Measurements from ENCODE around the gene SYTL2. TPM values are rescaled to one million over a fixed set of nuclear protein-coding genes. Genes with fewer than 3 reads are reported as not detected.

Gene SYTL2
- total and polyA plus RNA-seq, 4 donors = 24.0 to 34.7 (median 26.5) TPM

DNA sequence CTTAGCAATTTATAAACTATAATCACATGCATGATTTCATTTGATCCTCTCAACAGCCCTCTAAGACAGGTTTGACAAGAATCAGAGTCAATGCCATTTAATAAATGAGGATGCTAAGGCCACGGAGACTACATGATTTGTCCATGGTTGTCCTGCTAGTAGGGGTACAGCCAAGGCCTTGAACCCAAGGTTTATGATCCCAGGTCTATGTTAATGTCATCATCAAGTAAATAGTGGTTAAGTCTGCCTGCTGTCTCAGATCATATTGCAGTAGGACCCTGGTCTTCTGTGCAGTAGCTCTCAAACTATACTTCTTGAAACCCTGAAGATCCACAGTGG lies 17.7 kb upstream of the SYTL2 start:
- WGBS (ENCODE audit: insufficient coverage) = 80% methylated on average over 1 of the region's 1 CpG
- Histone ChIP-seq H3K4me1 (ENCODE audit: control insufficient read depth, insufficient read depth, low read length) (peaks cover 5% of the 10 kb centered on the region), H3K27ac (ENCODE audit: low read depth, low read length) (no peak overlapping the region), H3K9me3 (ENCODE audit: control insufficient read depth, insufficient read depth, low read length) (no peaks in the 10 kb centered on the region), H3K36me3 (ENCODE audit: control insufficient read depth, insufficient read depth, low read length) (no peaks in the 10 kb centered on the region), H3K27me3 (ENCODE audit: control insufficient read depth, insufficient read depth, low read length) (no peaks in the 10 kb centered on the region), H3K4me3 (ENCODE audit: low read depth, low read length) (no peak overlapping the region)
- no peak for DNase-seq (ENCODE audit: low read depth in 4 of 6, low spot score in 6 of 6)

DNA sequence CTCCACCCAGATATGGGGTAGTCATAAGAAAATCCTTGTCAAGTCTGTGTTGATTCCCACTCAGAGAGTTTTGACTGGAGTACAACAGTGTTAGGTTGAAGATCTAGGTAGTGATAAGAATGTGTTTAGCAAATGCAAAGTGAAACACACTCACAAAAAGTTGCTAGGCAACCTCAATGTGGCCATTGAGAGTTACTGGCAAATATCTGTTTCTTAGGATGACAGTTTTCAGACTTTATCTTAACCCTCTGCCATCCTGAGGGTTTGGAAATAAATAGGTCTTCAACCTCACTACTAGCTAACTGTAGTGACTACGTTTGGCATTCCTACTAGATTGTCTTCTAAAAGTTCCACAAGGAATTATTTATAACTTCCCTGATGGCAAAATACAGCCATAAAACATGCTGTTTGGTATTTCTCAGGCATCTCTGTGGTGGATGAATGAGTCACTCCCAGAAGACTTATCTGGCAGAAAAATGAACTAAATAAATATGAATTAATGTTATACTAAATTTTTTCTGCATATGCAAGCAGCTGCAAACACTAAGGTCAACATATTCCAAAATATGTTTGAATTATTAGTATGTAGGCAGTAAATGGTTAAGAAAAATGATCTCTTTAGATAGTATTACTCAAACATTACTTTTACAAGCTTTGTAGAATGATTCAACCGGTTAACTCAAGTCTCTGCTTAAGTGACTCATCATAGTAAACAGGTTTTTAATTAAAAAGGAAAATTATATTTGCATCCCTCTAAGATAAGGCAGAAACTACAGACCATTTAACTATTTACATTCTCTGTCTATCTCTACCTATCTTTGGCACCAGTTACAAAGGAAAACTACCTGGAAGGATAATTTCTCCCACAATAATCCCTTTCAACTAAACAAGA lies 17.1 kb upstream of the SYTL2 start:
- DNase-seq (ENCODE audit: low read depth in 4 of 6, low spot score in 6 of 6) = peak in 2 of 6 donors; percentile 27 to 75
- WGBS (ENCODE audit: insufficient coverage) = no CpG with 5 or more reads among the region's 2 CpGs
- H3K4me1 ChIP-seq (ENCODE audit: control insufficient read depth, insufficient read depth, low read length) = peaks cover 5% of the 10 kb centered on the region

DNA sequence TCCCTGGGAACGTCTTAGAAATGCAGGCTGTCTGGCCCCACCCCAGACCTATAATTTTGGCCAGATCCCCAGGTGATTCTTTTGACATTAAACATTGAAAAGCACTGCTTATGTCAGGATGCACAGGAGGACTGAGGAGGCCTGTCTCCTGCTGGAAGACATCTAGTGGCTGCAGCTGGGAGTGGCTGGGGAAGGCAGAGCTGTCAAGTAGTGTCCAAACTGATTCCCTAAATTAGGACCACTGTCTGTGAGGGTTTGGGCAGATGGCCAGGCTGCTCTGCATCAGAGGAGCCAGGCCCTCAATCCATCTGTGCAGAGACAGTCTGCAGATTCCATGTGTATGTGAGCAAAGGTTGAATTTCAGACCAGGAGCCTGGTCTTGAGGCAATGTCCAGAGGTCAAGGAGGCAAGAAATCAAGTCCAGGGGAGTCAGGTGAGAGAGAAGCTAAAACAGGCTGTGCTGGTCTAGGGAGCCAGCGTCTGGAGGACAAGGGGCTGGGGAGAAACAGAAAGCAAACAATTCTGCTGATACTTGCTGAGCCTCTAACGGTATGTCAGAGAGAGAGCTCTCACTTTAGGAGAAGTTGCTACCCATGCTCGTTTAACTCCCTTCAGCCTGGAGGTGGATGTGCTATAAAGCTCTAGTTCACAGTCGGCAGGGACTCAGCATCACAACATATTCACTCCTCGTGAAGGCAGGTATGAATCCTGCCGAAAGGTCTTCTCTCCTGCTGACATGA lies 15.3 kb upstream of the SYTL2 start:
- H3K9me3 ChIP-seq (ENCODE audit: control insufficient read depth, insufficient read depth, low read length) = no peaks in the 10 kb centered on the region
- H3K4me1 ChIP-seq (ENCODE audit: control insufficient read depth, insufficient read depth, low read length) = peaks cover 5% of the 10 kb centered on the region
- H3K27me3 ChIP-seq (ENCODE audit: control insufficient read depth, insufficient read depth, low read length) = no peaks in the 10 kb centered on the region
- WGBS (ENCODE audit: insufficient coverage) = 70% methylated on average over 3 of the region's 7 CpGs
- no peak overlapping the region for H3K4me3 ChIP-seq (ENCODE audit: low read depth, low read length)
- no peak overlapping the region for H3K27ac ChIP-seq (ENCODE audit: low read depth, low read length)
- H3K36me3 ChIP-seq (ENCODE audit: control insufficient read depth, insufficient read depth, low read length) = no peaks in the 10 kb centered on the region
- peak in 2 of 6 donors; percentile 57 to 74 for DNase-seq (ENCODE audit: low read depth in 4 of 6, low spot score in 6 of 6)

More for the DNA sequence above, 17.1 kb upstream of the SYTL2 start:
- no peaks in the 10 kb centered on the region for H3K27me3 ChIP-seq (ENCODE audit: control insufficient read depth, insufficient read depth, low read length)
- H3K36me3 ChIP-seq (ENCODE audit: control insufficient read depth, insufficient read depth, low read length) = no peaks in the 10 kb centered on the region
- H3K4me3 ChIP-seq (ENCODE audit: low read depth, low read length) = no peak overlapping the region
- no peak overlapping the region for H3K27ac ChIP-seq (ENCODE audit: low read depth, low read length)
- H3K9me3 ChIP-seq (ENCODE audit: control insufficient read depth, insufficient read depth, low read length) = no peaks in the 10 kb centered on the region

DNA sequence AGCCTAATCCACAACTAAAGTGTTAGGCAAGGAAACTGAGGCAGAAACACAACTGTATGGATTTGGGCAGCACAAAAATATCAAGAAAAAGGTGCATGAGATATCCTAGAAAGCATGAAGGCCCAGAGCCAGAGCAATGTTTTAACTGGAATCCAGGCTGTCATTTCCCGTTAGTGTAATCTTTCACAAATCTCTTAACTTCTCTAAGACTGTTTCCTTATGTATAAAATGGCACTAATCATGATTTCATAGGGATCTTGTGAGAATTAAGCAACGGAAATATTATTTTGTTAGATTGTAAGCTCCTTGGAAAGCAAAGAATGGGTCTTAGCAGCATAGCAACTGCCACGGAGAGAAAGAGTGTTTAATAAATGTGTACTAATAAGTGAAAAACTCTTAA lies 14.7 kb upstream of the SYTL2 start:
- Histone ChIP-seq H3K27me3 (ENCODE audit: control insufficient read depth, insufficient read depth, low read length) (no peaks in the 10 kb centered on the region), H3K4me1 (ENCODE audit: control insufficient read depth, insufficient read depth, low read length) (peaks cover 5% of the 10 kb centered on the region), H3K4me3 (ENCODE audit: low read depth, low read length) (no peak overlapping the region), H3K27ac (ENCODE audit: low read depth, low read length) (no peak overlapping the region), H3K36me3 (ENCODE audit: control insufficient read depth, insufficient read depth, low read length) (no peaks in the 10 kb centered on the region), H3K9me3 (ENCODE audit: control insufficient read depth, insufficient read depth, low read length) (no peaks in the 10 kb centered on the region)
- 100% methylated on average over 1 of the region's 3 CpGs for WGBS (ENCODE audit: insufficient coverage)
- no peak for DNase-seq (ENCODE audit: low read depth in 4 of 6, low spot score in 6 of 6)

DNA sequence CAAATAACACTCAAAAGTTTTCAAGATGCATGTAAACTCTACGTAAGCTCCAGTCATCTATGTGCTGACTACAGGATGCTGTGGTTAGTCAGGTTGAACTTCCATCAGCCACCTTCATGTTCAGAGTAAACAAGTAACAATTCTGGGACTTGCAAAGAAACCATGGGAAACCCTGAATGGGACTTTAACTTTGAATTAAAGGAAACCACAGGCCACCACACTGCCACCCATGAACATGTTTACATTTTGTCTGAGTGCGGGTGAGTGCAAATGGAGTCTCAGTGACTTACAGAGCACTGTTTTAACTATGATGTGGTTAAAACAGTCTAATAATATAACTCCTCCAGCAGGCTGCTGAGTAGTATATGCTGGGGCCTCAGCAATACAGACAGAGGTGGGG lies 12.9 kb upstream of the SYTL2 start:
- DNase-seq (ENCODE audit: low read depth in 4 of 6, low spot score in 6 of 6) = no peak
- Histone ChIP-seq H3K9me3 (ENCODE audit: control insufficient read depth, insufficient read depth, low read length) (no peaks in the 10 kb centered on the region), H3K4me1 (ENCODE audit: control insufficient read depth, insufficient read depth, low read length) (peaks cover 5% of the 10 kb centered on the region), H3K36me3 (ENCODE audit: control insufficient read depth, insufficient read depth, low read length) (no peaks in the 10 kb centered on the region), H3K27me3 (ENCODE audit: control insufficient read depth, insufficient read depth, low read length) (no peaks in the 10 kb centered on the region), H3K4me3 (ENCODE audit: low read depth, low read length) (no peak overlapping the region), H3K27ac (ENCODE audit: low read depth, low read length) (no peak overlapping the region)
- WGBS (ENCODE audit: insufficient coverage) = no CpG with 5 or more reads among the region's 2 CpGs

DNA sequence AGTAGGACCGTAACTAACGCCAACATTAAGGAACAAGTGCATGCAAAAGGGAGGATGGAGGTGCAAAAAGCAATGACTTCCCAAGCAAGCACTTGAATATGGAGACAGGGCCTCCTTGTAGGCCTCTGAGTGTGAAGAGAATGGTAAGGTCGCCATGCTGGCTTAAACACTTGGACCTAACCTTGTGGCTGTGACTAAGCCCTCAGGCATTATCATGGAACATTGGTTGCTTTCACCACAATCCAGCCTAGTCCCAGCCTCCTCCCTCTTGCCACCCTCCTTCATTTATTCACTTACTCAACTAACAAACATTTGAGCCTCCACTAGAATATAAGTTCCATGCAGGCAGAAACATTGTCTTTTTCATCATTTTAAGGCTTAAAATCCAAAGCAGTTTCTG lies 11.9 kb upstream of the SYTL2 start:
- no peak for DNase-seq (ENCODE audit: low read depth in 4 of 6, low spot score in 6 of 6)
- 100% methylated on average over 3 of the region's 3 CpGs for WGBS (ENCODE audit: insufficient coverage)
- Histone ChIP-seq H3K4me3 (ENCODE audit: low read depth, low read length) (no peak overlapping the region), H3K9me3 (ENCODE audit: control insufficient read depth, insufficient read depth, low read length) (no peaks in the 10 kb centered on the region), H3K36me3 (ENCODE audit: control insufficient read depth, insufficient read depth, low read length) (no peaks in the 10 kb centered on the region), H3K27ac (ENCODE audit: low read depth, low read length) (no peak overlapping the region), H3K27me3 (ENCODE audit: control insufficient read depth, insufficient read depth, low read length) (no peaks in the 10 kb centered on the region), H3K4me1 (ENCODE audit: control insufficient read depth, insufficient read depth, low read length) (peaks cover 5% of the 10 kb centered on the region)

DNA sequence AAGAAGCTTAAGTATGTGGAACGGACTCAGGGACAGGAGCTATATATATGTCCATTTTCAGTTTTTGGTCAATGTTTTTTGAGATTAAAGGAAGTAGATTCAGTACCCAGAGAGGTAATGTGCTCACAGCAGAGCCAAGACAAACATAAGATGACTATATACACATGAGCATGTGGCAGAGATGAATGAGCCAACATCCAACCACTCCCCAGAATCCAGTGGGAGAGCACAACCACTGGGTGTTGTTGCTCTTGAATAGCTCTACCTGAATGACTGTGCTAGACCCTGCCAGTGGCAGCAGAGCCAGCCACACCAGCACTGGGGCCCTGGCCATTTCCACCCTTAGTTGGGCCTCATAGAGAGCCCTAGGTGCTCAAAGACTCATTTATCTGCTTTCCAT lies 10.7 kb upstream of the SYTL2 start:
- no CpG with 5 or more reads among the region's 1 CpG for WGBS (ENCODE audit: insufficient coverage)
- Histone ChIP-seq H3K4me1 (ENCODE audit: control insufficient read depth, insufficient read depth, low read length) (peaks cover 5% of the 10 kb centered on the region), H3K4me3 (ENCODE audit: low read depth, low read length) (no peak overlapping the region), H3K27ac (ENCODE audit: low read depth, low read length) (no peak overlapping the region), H3K36me3 (ENCODE audit: control insufficient read depth, insufficient read depth, low read length) (no peaks in the 10 kb centered on the region), H3K27me3 (ENCODE audit: control insufficient read depth, insufficient read depth, low read length) (no peaks in the 10 kb centered on the region), H3K9me3 (ENCODE audit: control insufficient read depth, insufficient read depth, low read length) (no peaks in the 10 kb centered on the region)
- DNase-seq (ENCODE audit: low read depth in 4 of 6, low spot score in 6 of 6) = no peak

DNA sequence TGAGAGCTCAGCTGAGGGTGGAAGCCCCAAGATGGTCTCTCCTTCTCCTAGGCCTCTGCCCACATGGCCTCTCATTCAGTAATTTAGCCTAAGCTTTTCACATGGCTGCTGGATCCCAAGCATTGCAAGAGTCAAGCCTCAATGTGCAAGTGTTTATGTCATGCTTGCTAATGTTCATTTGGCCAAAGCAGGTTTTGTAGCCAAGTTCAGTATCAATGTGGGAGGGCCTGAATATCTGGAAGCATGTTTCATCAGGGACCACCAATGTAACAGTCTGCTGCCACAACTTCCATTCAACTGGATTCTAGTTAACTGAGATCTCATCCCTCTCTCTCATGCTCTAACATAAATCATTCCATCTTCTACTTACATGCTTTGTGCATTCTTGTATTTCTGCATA lies 8.5 kb upstream of the SYTL2 start:
- Histone ChIP-seq H3K4me3 (ENCODE audit: low read depth, low read length) (no peak overlapping the region), H3K27ac (ENCODE audit: low read depth, low read length) (no peak overlapping the region), H3K4me1 (ENCODE audit: control insufficient read depth, insufficient read depth, low read length) (no peaks in the 10 kb centered on the region), H3K9me3 (ENCODE audit: control insufficient read depth, insufficient read depth, low read length) (no peaks in the 10 kb centered on the region), H3K36me3 (ENCODE audit: control insufficient read depth, insufficient read depth, low read length) (no peaks in the 10 kb centered on the region), H3K27me3 (ENCODE audit: control insufficient read depth, insufficient read depth, low read length) (no peaks in the 10 kb centered on the region)
- no peak for DNase-seq (ENCODE audit: low read depth in 4 of 6, low spot score in 6 of 6)

DNA sequence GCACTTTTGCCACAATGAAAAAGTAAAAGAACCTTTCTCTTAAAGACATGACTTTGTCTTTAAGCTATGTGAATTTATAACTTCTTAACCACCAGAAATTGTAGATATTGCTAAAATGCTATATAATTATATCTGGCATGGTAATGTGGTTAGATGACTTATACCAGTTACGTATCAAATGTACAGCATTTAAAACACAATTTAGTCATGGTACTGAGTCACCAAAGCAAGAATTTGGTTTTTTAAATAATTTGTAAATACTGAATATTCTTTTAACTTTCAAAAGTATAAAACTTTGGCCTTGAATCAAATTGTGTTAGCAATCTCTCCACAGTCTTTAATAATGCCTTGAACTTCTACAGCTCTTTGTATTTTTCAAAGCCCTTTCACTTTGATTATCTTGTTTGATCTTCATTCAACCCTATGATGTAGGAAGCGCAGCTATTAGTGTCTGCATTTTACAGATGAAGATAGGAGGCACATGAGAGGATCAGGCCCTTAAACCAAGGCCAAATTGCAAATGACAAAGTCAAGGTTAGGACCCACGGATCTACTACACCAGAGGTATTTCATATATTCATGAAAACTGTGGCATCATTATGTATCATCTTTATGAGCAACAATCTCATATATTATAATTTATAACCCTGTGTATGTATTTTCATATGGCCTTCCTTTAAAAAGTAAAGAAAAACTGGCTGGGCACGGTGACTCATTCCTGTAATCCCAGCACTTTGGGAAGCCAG lies 4.4 kb upstream of the SYTL2 start:
- Histone ChIP-seq H3K36me3 (ENCODE audit: control insufficient read depth, insufficient read depth, low read length) (no peaks in the 10 kb centered on the region), H3K27ac (ENCODE audit: low read depth, low read length) (no peak overlapping the region), H3K4me3 (ENCODE audit: low read depth, low read length) (no peak overlapping the region), H3K27me3 (ENCODE audit: control insufficient read depth, insufficient read depth, low read length) (no peaks in the 10 kb centered on the region), H3K9me3 (ENCODE audit: control insufficient read depth, insufficient read depth, low read length) (no peaks in the 10 kb centered on the region), H3K4me1 (ENCODE audit: control insufficient read depth, insufficient read depth, low read length) (peaks cover 9% of the 10 kb centered on the region)
- no peak for DNase-seq (ENCODE audit: low read depth in 4 of 6, low spot score in 6 of 6)
- WGBS (ENCODE audit: insufficient coverage) = 80% methylated on average over 1 of the region's 4 CpGs

Measured in spinal cord (tissue), 10 donors.